GM11168 (cell line): ENCODE results near the gene TRMT13.
"Not testable (repeated sequence)": the region's sequence is repeated elsewhere in the genome, so short reads cannot be mapped to it uniquely, and the experiment has no call there.

Experiments
- in situ Hi-C: fragments of 300-500 bp; cut with MboI; formaldehyde crosslinking; loops from one replicate; pipeline ENCODE4 v1.12.0; 2022; ENCODE audit warnings: low sequenced_read_pairs; ENCODE audit not compliant: unreplicated experiment

The TRMT13 gene

GRCh38 chr1:100151679-100152078 is 18.7 kb downstream of the TRMT13 start:
- in situ Hi-C loops: no loop called here

- in situ Hi-C loops: no loop called here
Observed at GRCh38 chr1:100152271-100152670, 19.3 kb downstream of the TRMT13 start.

GRCh38 chr1:100162881-100163280 is 29.9 kb downstream of the TRMT13 start:
- in situ Hi-C loops: no loop called here

- in situ Hi-C loops: no loop called here
Observed at GRCh38 chr1:100164216-100164615, 31.3 kb downstream of the TRMT13 start.

- in situ Hi-C loops: no loop called here
Observed at GRCh38 chr1:100164702-100165101, 31.7 kb downstream of the TRMT13 start.

GRCh38 chr1:100168051-100168450 is 35.1 kb downstream of the TRMT13 start:
- in situ Hi-C loops: no loop called here

GRCh38 chr1:100177295-100178041 is 44.5 kb downstream of the TRMT13 start:
- in situ Hi-C loops: no loop called here

GRCh38 chr1:100178091-100178490 is 45.1 kb downstream of the TRMT13 start, which contains the start of gene LRRC39:
Gene LRRC39 (minus strand): TSS chr1:100178256. CDS start chr1:100168516, 9,740 bp downstream.
- in situ Hi-C loops: no loop called here

GRCh38 chr1:100183370-100183769 is 50.4 kb downstream of the TRMT13 start:
- in situ Hi-C loops: no loop called here

GRCh38 chr1:100184536-100184935 is 51.6 kb downstream of the TRMT13 start:
- in situ Hi-C loops: no loop called here

GRCh38 chr1:100187912-100188311 is 54.9 kb downstream of the TRMT13 start:
- in situ Hi-C loops: no loop called here

- in situ Hi-C loops: no loop called here
Observed at GRCh38 chr1:100188617-100189016, 55.7 kb downstream of the TRMT13 start.

- in situ Hi-C loops: no loop called here
Observed at GRCh38 chr1:100198596-100198995, 65.6 kb downstream of the TRMT13 start.

GRCh38 chr1:100200060-100200459 is 67.1 kb downstream of the TRMT13 start:
- in situ Hi-C loops: not testable (repeated sequence)
